G401.6 (cell line): ENCODE measurements around the gene FBXO41.

ENCODE experiments used
- FAIRE-seq: peaks from 2 replicates; lab custom pipeline; 2012; peaks lifted over from hg19 to GRCh38; lab: Jason Lieb, UNC

The FBXO41 gene

GRCh38 chr2:73212448-73213176 lies 71.7 kb downstream of the FBXO41 start:
- no peak for FAIRE-seq

- FAIRE-seq: no peak
These were observed 72.2 kb downstream of the FBXO41 start for GRCh38 chr2:73212098-73212447.

GRCh38 chr2:73210696-73211095 lies 73.6 kb downstream of the FBXO41 start:
- FAIRE-seq: no peak

- no peak for FAIRE-seq
These were observed 74.3 kb downstream of the FBXO41 start for GRCh38 chr2:73210019-73210418.

- no peak for FAIRE-seq
These were observed 76.0 kb downstream of the FBXO41 start for GRCh38 chr2:73208258-73208657.

- no peak for FAIRE-seq
These were observed 78.7 kb downstream of the FBXO41 start for GRCh38 chr2:73205611-73206010.
